ENCODE data around the gene NFE2L2. TPM values are rescaled to one million over a fixed set of nuclear protein-coding genes. Genes with fewer than 3 reads are reported as not detected.
"Not testable (repeated sequence)": the region's sequence is repeated elsewhere in the genome, so short reads cannot be mapped to it uniquely, and the experiment has no call there.

The NFE2L2 gene
- total RNA-seq, 1 donor from 2014 or later, result 29.7 TPM

DNA sequence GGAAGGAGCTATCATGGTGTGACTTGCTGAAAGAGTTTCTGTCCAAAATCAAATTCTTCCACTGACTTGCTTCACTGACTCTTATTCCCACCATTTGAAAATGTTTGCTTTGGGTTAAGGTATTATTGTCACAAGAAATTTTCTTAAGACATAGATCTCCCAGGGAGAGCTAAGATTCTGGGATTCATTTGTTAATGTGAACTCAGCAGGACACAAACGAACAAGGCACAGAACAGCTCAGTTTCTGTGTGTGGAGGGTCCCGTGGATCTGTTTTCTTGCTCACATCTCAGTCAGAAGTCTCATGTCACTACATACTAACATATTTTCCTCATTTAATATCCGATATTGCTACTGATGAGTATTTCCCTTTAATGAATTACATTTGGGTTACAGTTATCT is 60.1 kb downstream of the NFE2L2 start:
- DNase-seq (ENCODE audit: low read depth, low spot score), result no peak

DNA sequence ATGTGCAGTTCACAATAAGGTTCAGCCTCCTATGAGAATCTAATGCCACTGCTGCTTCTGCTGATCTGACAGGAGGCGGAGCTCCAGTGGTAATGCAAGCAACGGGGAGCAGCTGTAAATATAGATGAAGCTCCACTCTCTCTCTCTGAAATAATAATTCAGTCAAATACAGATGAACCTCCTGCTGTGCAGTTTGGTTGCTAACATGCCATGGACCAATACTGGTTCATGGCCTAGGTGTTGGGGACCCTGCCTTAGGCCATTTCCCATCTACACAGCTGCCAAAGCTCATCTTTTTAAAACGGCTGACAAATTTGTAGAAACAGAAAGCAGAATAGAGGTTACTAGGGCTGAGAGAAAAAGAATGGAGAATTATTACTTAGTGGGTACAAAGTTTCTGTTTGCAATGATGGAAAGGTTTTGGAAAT is 62.6 kb downstream of the NFE2L2 start:
- no peak for DNase-seq (ENCODE audit: low read depth, low spot score)

DNA sequence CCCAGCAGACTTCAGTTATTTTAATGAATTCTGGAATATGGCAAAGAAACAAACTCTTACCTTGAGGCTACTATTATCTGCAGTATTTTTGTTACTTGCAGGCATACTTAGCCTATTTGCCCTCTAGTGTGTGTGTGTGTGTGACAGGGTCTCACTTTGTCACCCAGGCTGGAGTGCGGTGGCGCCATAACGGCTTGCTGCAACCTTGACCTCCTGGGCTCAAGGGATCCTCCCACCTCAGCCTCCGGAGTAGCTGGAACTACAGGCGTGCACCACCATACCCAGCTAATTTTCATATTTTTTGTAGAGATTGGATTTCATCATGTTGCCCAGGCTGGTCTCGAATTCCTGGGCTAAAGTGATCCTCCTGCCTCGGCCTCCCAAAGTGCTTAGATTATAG is 64.1 kb downstream of the NFE2L2 start:
- not testable (repeated sequence) for DNase-seq (ENCODE audit: low read depth, low spot score)

GRCh38 chr2:177195194-177195593 is 69.3 kb downstream of the NFE2L2 start:
- no peak for DNase-seq (ENCODE audit: low read depth, low spot score)

DNA sequence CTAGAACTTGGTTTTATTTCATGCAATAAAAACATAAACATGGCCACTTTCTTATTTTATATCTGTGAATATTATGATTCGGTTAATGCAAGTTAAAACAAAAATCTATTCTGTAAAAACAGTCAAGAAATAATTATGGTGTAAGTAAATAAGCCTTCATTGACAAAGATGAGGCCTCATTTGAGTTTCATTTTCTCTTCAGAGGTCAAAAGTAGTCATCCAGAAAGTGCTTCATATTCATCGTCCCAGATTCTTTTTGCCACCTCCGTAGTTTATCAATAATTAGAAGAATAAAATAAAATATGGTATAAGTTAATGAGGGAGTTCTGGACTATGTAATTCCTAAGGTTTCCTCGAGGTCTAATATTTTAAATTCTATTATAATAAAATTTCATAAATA is 71.3 kb downstream of the NFE2L2 start:
- DNase-seq (ENCODE audit: low read depth, low spot score), result no peak

DNA sequence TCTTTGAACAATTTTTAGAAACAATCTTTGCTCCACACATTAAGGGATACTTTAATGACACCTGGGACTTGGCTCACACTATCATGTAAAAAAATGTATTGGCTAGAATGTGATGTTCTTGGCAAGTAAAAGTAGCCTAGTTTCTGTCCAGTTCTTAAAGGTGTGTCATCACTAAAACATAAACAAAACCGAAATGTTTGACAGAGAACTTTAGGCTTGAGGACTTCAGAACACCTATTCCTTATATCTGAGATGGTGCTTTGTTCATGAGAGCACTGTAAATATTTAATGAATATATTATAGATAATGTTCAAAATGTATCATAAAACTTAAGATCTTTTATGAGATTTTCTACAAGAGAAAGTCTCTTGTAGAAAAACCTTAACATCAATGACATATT is 71.7 kb downstream of the NFE2L2 start:
- no peak for DNase-seq (ENCODE audit: low read depth, low spot score)

DNA sequence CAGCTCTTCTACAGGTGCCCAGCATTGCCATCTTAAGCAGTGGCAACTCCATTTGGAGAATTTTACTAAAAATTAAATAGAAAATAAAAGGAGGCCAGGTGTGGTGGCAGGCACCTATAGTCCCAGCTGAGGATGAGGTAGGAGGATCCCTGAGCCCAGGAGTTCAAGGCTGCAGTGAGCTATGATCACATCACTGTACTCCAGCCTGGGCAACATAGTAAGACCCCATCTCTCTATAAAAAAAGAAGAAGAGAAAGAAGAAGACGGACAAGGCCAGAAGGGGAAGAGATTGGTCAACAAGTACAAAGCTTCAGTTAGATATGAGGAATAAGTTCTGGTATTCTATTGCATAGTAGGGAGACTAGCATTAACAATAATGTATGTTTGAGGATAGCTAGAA is 73.6 kb downstream of the NFE2L2 start:
- DNase-seq (ENCODE audit: low read depth, low spot score), result no peak

DNA sequence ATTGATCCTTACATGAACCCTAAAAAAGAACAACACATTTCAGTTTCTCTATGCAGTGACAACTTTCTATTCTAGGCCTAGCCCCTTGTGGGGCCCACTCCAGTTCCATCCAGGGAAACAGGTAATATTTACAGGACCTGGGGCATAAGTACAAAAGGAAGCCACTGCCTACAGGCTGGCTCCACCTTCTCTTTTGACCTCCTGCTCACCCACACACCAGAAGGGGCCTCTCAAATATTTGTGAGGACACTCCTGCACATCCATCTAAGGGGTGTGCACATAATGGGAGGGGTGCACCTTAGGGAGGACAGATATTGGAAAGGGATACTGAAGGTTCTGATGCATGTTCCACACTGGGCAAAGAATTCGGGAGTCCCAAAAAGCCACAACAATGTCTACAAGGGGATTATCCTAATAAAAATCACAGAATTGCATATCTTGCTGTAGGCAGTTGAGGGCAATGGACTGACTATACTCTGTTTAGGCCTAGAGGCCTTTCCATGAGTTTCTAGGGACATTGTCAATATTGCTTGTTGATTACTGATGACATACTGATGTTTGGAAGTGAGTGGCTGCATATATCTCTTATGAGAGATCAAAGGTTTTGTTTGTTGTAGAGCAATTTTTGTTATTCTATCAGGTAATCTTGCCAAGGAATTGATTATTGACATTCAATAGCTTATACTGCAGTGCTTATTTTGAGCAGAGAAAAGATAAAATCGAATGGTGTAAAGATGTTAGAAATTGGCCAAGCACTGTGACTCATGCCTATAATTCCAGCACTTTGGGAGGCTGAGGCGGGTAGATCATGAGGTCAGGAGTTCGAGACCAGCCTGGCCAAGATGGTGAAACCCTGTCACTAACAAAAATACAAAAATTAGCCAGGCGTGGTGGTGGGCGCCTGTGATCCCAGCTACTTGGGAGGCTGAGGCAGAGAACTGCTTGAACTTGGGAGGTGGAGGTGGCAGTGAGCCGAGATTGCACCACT is 75.8 kb downstream of the NFE2L2 start:
- DNase-seq (ENCODE audit: low read depth, low spot score), result no peak

GRCh38 chr2:177187631-177188312 is 76.8 kb downstream of the NFE2L2 start:
- no peak for DNase-seq (ENCODE audit: low read depth, low spot score)

GRCh38 chr2:177186038-177186437 is 78.5 kb downstream of the NFE2L2 start:
- DNase-seq (ENCODE audit: low read depth, low spot score), result not testable (repeated sequence)

- DNase-seq (ENCODE audit: low read depth, low spot score), result no peak
Observed at GRCh38 chr2:177184606-177185005, 79.9 kb downstream of the NFE2L2 start.

DNA sequence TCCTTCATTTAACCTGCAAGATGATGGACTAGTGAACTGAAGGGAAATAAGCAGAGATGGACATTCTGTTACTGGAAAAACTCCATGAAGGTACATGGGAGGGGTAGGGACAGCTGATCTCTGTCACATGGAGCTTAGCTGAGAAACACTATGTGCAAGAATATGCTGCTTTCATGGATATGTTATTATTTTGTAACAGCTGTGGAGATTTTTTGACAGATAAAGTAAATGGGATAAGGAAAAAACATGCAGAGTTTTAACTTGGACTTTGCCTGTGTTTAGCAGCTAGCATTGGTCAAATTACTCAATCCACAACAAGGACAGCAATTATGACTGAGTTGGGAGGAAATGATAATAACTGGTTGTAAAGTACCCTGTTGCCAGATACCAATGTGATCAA is 80.7 kb downstream of the NFE2L2 start:
- DNase-seq (ENCODE audit: low read depth, low spot score), result no peak

Other genes with a start within 250 kb of the NFE2L2 start
- 50.7 and 83.7 TPM in 2 replicates for gene HNRNPA3, start 51.9 kb downstream of the NFE2L2 start, total RNA-seq
- 54.3 and 161 TPM in 2 replicates for gene AGPS, start 128.0 kb upstream of the NFE2L2 start, total RNA-seq

Measured in pulmonary artery endothelial cell (primary cell).